GM19239 (cell line): ENCODE measurements around the gene JAGN1.
A peak's percentile ranks its signal among the peaks of the same experiment; 100 is the strongest.
"Not testable (repeated sequence)": the region's sequence is repeated elsewhere in the genome, so short reads cannot be mapped to it uniquely, and the experiment has no call there.

Source experiments
- DNase-seq: peaks from one replicate; pipeline ENCODE4 v3.0.0; 2011; ENCODE audit warnings: low spot score; ENCODE audit not compliant: insufficient read length
- FAIRE-seq: peaks from 2 replicates; lab custom pipeline; 2011; peaks lifted over from hg19 to GRCh38; lab: Jason Lieb, UNC

The JAGN1 gene

GRCh38 chr3:9895715-9896114 lies 5.3 kb downstream of the JAGN1 start:
- FAIRE-seq, result peak; percentile 26
- not testable (repeated sequence) for DNase-seq

GRCh38 chr3:9896755-9897407 lies 6.5 kb downstream of the JAGN1 start:
- not testable (repeated sequence) for FAIRE-seq

GRCh38 chr3:9897408-9898372 lies 7.3 kb downstream of the JAGN1 start:
- DNase-seq (no peak), FAIRE-seq (peak; percentile 52)

More at GRCh38 chr3:9896755-9897407, 6.5 kb downstream of the JAGN1 start:
- not testable (repeated sequence) for DNase-seq

DNA sequence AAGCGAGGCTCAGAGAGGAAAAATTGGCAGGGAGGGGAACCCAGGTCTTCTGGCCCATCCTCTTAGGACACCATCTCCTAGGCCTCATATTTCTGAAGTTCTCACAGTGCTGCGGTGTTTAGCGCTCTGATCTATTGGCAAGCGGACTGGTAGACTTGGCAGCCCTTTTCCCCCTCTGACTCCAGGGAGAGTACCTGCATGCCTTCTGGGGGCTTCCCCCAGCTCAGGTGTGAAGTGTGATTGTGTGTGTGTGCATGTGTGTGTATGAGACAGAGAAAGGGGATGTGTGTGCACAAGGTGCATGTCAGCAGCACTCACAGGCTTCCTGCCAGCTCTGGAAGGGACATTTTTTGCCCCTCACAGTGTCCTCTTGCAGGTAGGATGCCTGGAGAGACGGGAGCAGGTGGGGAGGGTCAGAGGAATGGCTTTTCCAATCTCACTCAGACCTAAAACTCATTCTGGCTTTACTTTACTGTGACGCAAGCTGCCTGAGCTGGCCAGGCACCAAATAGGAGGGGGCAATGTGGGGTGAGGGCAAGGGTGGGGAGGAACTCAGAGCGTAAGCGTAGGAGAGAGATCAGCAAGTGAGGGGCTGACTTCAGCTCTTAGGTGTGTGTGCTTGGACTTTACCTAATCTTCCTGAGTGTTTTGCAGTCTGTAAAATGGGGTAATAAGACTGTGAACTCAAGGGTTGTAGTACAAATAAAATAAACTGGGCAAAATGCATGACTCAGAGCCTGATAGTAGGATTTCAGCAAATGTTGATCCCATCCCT lies 8.2 kb downstream of the JAGN1 start:
- DNase-seq (no peak), FAIRE-seq (no peak)

- FAIRE-seq (no peak), DNase-seq (no peak)
These were observed 8.9 kb downstream of the JAGN1 start for GRCh38 chr3:9899289-9899791.

DNA sequence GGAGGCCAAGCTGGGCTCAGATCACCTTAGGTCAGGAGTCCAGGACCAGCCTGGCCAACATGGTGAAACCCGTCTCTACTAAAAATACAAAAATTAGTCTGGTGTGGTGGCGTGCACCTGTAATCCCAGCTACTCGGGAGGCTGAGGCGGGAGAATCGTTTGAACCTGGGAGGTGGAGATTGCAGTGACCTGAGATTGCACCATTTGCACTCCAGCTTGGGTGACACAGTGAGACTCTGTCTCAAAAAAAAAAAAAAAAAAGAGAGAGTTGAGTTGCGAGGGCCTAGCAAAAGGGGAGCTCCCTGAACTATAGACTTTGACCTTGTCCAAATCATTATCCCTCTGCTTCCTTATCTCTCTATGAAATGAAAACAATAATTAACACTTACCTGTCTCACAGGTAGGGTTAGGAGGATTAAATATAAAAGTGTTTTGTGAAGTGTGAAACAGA lies 10.6 kb downstream of the JAGN1 start:
- FAIRE-seq, DNase-seq: not testable (repeated sequence)

DNA sequence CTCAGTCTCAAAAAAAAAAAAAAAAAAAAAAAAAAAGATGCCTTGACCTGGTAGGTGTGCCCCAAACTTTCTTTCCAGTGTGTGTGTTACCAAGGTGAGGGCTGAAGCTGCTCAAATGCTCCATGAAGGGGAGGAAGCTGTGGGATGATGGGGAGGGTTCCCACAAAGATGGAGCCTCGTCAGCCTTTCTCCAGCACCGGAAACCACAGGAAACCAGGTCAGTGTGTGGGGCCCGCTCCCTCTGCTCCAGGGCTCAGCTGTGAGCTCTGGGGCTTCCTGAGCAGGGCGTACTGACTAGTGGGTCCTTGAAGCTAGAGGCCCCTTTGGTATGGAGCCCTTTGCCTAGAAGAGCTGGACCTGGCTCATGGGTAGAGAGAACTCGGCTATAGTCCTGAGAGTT lies 11.6 kb downstream of the JAGN1 start:
- FAIRE-seq, result no peak

DNA sequence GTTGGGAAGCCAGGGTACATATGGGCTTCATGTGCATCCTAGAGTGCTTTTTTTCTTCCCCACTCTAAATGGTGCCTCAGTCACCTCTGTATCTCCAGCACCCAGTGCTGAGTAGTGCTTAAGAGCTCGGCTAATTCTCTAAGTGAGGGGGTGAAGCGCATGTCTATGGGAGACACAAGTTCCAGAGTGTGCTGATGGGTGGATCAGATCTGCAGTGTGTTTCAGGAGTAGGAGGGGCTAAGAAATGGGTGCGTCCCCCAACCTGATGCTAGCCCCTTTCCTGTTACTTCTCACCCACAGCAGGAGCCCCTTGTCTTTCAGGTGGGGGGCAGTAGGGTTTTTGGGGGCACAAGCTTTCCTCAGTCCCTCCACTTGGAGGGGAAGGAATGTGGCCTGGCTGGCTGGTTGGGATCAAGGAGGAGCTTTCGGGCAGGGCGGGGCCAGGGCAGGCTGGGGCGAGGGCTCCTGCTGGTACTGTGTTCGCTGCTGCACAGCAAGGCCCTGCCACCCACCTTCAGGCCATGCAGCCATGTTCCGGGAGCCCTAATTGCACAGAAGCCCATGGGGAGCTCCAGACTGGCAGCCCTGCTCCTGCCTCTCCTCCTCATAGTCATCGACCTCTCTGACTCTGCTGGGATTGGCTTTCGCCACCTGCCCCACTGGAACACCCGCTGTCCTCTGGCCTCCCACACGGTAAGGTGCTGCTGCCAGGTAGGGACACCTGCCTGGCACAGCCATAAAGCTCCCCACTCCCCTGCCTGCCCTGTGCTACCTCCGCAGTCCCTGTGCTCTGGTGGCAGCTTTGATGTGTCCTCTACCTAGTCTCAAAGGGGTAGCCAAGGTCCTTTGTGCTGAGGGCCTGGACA lies 12.2 kb downstream of the JAGN1 start, which contains the start of gene IL17RE:
TSS of gene IL17RE (plus strand) at position 477 of the 866 bp plus-strand sequence. CDS start at position 562, 85 bp downstream.
- no peak for FAIRE-seq
- no peak for DNase-seq

More for the DNA sequence above, 11.6 kb downstream of the JAGN1 start:
- DNase-seq, result no peak

- FAIRE-seq (no peak), DNase-seq (no peak)
These were observed 12.8 kb downstream of the JAGN1 start for GRCh38 chr3:9903238-9903624.

DNA sequence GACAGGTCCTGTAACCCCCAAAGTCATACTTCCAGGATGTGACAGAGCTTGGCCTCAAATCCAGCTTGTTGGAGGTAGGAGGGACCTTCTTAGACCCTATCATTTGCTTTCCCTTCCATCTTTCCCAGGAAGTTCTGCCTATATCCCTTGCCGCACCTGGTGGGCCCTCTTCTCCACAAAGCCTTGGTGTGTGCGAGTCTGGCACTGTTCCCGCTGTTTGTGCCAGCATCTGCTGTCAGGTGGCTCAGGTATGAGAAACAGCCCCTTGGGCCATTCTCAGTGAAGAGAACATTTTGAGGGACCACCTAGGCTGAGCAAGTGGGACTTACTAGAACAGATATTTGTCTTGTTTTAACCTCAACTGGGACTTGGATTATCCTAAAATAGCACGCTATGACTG lies 13.5 kb downstream of the JAGN1 start:
- FAIRE-seq (no peak), DNase-seq (no peak)

DNA sequence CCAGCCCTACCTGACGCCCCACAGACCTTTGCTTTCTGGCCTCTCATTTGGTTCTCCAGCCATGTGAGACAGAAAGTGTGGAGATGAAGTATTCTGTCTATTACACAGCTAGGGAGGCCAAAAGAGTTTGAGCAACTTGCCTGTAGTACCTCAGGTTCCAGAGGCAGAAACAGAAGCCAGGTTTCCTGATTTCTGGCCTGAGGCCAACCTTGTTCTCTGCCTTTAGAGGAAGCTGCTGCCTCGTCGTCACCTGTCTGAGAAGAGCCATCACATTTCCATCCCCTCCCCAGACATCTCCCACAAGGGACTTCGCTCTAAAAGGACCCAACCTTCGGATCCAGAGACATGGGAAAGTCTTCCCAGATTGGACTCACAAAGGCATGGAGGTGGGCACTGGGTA lies 16.1 kb downstream of the JAGN1 start:
- DNase-seq (no peak), FAIRE-seq (no peak)

GRCh38 chr3:9908286-9908685 lies 17.9 kb downstream of the JAGN1 start:
- FAIRE-seq, result no peak

GRCh38 chr3:9909221-9910013 lies 19.0 kb downstream of the JAGN1 start:
- FAIRE-seq, result no peak
- no peak for DNase-seq

More at GRCh38 chr3:9908286-9908685, 17.9 kb downstream of the JAGN1 start:
- no peak for DNase-seq

DNA sequence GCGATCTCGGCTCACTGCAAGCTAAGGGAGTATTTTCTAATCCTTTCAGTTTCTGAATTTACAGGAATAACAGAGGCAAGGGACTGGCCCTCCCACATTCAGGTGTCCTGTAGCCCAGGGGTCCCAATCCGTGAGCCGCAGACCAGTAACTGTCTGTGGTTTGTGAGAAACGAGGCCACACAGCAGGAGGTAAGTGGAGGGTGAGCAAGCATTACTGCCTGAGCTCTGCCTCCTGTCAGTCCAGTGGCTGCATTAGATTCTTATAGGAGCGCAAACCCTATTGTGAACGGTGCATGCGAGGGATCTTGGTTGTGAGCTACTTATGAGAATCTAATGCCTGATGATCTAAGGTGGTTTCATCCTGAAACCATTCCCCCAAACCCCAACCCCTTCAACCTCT lies 21.5 kb downstream of the JAGN1 start:
- DNase-seq (no peak), FAIRE-seq (no peak)

GRCh38 chr3:9912294-9912935 lies 22.0 kb downstream of the JAGN1 start:
- DNase-seq (no peak), FAIRE-seq (no peak)

- FAIRE-seq (no peak), DNase-seq (no peak)
These were observed 23.2 kb downstream of the JAGN1 start for GRCh38 chr3:9913601-9914000.

- DNase-seq (no peak), FAIRE-seq (no peak)
These were observed 23.6 kb downstream of the JAGN1 start for GRCh38 chr3:9914011-9914410.
